NCI-H748 (cell line): ENCODE data around the gene TPMT.

Experiments
- DNase-seq: peaks from one replicate; lab custom pipeline; 2025; ENCODE audit not compliant: unreplicated experiment; lab: John Stamatoyannopoulos, UW

TPMT gene

DNA sequence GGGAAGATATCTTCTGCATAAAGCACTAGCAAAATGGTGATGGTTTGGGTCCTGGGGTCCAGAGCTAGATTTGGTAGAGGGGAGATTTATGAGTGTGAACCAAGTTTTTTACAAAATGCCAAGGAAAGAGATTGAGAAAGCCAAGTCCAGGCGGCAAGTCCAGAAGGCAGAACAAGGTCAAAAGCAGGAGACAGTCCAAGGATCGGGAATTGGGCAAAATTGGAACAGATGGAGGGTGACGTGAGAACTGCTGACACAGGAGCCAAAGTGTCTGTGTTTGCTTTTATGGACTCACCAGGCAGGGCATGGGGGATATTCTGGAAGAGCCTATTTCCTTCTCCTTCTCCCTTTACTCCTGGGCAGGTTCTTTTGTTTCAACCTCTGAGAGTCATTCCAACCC, 36.5 kb downstream of the TPMT start:
- no peak for DNase-seq

DNA sequence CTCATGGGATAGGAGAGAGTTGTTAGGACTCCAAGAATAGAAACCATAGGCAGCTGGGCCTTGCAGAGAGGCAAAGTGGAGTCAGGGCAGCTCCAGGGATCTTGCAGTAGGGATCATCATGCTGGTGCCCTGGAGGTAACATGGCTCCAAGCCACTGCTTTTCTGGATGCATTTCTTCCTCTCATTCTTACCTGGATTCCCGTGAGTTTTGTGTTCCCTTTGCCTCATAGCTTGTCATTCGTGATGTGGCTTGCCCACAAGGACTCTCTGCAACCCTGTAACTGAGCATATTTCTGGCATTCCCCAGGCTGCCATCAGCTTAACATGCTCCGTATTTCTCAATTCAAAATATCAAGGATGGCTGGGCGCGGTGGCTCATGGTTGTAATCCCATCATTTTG, 37.7 kb downstream of the TPMT start:
- DNase-seq: no peak

DNA sequence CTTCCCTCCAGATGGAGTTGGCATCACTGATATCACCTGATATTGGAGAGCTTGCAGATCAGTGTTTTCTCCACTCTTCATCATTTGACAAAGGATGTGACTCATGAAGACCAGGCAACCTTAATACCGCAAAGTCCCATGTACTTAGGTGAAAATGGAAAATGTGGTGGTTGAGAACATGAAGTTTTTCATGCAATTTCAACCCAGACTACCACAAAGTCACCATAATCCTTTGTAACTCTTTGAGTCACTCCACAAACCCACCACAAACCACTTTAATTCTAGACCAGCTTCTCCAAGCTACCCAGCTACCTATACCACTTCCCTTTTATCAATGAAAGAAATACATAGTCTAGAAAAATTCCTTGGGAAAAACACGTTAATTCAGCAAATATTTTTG, 39.5 kb downstream of the TPMT start:
- DNase-seq: no peak

DNA sequence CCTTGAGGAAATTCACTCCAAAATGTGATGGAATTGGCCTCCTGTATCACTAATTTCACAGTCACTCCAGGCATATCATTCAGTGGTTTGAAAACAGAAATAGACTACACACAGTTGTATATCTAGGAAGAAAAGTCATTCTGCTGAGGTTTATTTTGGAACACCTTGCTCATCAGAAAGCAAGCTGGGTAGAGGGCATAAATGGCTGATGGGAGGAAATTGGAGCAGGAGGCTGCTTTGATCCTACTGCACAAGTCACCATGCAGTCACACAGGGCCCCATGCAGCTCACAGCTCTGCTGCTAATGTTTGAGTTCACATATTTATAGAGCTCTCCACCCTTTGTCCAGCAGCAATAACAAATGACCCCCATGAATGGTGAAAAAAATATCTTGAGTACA, 44.7 kb downstream of the TPMT start:
- no peak for DNase-seq

DNA sequence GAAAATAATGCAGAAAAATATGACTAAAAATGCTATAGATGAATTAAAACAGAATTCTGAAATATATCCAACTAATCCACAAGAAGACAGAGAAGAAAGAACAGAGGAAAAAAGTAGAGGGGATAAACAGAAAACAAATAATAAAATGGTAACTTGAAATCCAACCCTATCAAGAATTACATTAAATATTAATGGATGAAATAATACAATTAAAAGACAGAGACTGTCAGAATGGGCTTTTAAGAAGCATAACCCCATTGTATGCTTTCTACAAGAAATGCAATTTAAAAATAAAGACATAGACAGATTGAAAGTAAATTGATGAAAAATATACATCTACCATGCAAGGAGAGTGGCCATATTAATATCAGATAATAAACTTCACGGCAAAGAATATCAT, 47.8 kb downstream of the TPMT start:
- DNase-seq: no peak

DNA sequence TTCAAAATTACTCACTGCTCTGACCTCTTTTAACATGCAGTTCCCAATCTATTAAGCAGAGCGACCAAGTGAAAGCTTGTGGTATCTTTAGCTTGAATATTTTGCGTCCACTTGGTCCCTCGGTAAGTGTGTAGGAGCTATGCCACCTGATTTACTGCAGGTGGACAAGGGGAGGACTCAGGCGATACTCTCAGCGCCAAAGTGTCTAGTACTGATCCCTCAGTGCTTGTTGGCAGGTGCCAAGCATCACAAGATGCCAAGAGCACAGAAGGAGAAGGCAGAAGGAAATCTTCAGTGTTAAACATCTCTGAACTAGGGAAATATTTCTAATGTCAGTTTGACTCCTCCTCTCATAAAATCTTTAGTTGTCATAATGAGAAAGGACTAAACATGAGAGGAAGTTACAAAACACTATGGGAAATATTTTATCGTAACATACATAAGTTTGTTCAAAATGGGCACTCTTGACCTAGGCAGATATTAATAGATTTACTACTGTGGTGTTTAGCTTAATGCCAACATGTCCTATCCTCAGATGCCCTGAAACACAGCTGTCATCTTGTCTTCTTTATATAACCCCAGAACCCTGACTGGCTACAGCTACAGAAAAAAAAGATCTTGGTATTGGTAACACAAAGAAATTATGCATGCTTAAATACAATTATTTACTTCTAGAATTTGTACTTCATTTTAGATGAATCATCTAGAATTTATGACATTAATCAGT, 51.9 kb downstream of the TPMT start:
- no peak for DNase-seq

DNA sequence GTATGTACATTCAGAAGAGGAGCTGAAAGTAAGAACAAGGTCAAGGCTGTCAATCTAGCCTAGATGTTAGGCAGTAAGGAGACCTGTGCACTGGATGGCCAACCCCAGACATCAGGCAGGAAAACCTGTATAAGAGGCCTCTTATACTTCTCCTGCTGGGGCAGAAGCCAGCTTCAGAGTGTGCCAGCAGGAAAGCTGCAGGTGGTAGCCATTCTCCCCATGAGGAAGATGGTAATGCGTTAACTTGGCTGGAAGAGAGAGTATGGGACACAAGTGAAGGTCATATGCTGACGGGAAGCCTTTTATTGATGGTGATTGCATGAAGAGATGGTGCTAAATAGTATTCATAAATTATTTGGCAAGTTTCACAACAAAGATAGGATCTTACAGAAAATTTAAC, 53.0 kb downstream of the TPMT start:
- no peak for DNase-seq

DNA sequence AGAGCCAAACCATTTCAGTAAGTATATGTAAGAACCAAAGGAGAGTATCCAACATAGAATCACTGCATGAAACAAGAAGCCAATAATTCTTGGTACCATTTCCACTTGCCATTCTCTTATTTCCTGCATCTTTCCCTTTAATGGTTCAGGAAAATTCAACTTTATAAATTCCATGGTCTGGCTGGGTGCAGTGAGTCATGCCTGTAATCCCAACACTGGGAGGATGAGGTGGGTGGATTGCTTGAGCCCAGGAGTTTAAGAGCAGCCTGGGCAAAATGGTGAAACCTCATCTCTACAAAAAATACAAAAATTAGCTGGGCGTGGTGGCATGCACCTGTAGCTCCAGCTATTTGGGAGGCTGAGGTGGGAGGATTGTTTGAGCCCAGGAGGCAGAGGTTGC, 53.6 kb downstream of the TPMT start:
- DNase-seq: no peak

DNA sequence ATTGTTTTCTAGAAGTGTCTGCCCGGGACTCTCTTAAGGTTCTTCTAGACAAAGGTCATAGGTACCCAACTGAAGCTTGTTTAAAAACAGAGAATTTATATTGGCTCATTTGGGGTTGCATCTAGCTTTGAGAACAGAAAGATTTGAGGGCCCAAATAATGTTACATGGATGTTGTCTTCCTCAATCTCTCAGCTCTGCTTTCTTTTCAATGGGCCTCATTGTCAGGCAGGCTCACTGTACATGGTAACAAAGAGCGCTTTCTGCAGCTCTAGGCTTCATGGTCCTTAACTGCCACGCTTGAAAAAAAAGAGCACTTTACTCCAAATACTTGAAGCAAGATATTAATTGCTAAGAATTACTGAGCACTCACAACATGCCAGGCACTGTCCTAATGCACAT, 54.6 kb downstream of the TPMT start:
- DNase-seq: no peak

DNA sequence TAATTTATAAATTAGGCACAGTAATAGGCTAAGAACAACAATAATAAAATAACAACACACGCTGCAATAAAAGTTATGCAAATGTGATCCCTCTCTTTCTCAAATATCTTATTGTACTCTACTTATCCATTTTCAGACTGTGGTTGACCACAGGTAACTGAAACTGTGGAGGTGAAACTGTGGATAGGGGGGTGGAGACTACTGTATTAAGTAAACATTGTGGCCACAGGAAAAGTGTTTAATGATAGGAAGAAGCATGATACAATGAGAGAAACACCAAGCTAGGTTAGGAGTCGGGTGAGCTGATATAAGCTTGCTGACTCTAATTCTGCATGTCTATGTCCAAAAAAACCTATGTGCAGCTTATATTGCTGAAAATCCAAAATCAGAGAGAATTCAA, 55.4 kb downstream of the TPMT start:
- no peak for DNase-seq

DNA sequence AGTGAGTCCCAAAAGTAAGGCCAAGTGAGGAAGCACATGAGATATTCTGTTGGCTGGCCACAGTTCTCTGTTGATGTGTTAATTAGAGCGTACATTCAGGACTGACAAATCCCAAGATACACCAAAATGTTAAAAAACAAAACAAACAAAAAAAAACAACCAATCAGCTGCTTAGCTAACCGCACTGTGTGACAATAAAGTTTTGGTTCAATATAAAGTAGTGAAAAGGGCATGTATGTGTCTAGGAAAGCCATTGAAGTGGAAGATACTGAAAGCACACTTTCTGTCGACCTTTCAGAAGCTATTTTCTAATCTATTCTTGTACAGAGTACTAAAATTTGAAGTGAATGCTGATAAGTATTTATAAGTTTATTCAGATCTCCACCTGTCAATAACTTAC, 58.5 kb downstream of the TPMT start:
- DNase-seq: no peak

DNA sequence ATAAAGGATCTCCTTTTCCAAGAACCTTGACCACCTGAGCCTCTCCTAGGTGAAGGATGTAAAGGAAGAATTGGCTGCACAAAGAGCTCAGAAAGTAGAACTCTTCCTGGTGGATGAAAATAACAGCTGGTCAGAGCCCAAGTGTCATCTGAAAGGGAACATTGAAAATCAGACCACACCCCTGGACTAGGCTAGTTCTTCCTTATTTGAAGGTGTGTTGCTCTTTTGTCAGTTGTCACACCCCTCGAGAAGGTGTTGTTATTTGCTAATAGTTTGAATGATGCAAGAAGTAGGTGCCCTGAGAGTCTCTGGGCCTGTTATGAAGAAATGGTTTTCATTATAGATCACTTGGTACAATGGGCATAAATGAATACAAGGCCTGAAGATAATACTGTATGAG, 63.5 kb downstream of the TPMT start:
- no peak for DNase-seq

DNA sequence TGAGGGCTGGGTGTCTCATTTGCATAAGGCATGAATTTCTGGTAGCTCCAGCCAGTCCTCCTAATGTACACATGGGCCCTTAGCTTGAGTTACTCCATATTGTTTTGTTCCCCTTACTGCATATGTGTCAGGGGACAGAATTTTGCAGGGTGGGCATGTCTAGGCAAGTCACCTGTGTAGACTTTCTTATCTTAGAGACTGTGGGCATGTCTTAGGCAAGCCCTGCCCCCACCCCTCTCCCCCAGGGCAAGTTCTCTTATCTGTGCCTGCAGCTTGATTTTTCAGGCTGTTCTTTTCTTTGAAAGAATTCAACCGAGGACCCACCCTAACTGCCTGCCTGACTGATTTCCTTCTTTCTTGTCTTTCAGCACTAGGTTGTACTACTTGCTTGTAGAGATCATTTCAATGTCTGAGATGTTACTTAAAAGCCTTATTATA, 64.5 kb downstream of the TPMT start:
- no peak for DNase-seq

DNA sequence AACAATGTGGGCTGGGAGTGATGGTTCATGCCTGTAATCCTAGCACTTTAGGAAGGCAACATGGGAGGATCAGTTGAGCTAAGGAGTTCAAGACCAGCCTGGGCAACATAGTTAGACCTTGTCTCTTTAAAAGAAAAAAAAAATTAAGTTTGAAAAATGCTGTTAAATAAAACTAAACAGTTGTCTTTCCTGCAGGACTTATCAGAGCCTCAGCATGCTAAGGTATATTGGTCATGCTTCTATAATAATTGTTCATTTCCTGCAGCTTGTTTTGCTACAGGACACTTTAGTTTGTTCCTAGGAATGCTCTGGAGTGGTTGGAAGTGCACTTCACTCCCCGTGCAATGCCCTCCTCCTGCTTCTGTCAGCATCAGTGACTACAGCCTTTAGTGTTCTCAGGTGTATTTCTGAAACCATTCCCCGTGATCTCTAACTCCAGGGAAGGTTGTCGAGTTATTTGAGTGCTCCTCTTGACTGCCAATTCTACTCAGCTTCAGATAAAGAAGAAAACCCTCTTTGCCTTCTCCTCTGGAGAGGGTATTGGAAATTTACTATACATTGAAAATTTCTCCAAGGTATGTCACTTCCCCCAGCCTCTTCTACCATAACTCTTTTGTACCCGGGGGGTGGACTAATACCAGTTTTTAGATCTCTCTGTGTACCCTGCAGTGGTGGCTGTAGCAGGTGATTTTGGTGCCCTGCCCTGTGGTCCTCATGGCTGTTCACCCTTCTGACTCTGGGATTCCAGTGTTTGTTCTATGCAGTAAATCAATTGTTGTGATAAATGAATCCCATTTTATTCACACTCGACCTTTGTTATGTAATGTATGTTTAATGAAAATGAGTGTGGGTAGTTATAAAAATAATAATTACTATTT, 66.2 kb downstream of the TPMT start:
- no peak for DNase-seq

DNA sequence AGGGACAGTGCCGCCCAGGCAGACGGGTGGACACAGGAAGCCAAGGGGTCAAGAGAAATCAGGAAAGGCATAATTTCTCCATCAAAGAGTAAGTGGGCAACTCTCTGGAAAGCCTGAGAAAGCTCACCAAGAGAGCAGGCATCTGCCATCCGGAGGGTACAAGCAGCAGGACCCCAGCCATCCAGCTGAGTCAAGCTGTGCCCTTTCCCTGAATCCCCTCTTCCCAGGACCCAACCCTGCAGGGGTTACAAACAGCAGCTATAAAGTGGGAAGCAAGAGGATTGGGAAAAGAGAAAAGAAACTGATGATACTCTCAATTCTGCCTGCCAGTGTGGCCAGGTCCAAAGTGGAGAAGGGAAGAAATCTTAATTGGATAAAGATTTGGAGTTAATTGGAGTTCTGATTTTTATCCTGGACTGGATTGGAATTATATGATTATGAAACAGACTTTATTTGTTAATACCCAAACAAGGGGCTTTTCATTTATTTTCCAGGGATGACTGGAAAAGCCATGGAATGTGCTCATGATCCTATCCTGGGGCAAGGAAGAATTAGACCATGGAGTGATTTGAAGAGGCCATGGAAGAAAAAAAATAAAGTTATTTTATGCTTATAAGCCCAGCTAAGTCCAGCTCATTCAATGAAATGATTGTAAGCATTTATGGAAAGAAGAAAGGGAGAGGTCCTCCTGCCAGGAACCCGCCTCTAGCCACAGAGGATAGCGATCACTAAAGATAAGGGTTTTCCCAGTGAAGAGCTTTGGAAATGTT, 67.3 kb downstream of the TPMT start:
- DNase-seq: no peak

DNA sequence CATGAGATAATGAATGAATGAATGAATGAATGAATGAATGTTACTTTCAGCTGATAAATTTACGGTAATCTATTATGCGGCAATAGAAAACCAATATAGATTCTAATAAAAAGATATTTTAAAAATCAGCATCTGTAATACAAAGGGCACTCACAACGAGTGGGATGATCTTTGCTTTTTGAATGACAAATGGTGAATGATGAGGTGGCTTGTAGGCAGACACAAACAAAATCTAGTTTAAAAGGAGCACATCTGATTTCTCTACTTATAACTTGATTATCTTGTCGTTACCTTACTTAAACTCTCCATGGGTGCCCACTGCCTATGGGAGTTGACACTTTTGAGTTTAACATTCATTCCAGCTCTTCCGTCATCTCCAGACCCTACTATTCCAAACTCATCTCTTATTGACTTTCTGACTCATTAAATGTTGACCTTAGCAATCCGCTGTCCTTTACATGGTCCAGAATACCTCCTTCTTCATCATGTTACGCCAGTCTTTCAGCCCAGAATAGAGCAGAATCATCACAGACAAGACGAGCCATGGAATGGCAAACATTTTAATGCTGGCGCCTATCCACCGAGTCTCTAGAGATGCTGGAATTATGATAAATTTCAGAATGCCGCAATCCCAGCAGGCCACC, 73.7 kb downstream of the TPMT start:
- no peak for DNase-seq

DNA sequence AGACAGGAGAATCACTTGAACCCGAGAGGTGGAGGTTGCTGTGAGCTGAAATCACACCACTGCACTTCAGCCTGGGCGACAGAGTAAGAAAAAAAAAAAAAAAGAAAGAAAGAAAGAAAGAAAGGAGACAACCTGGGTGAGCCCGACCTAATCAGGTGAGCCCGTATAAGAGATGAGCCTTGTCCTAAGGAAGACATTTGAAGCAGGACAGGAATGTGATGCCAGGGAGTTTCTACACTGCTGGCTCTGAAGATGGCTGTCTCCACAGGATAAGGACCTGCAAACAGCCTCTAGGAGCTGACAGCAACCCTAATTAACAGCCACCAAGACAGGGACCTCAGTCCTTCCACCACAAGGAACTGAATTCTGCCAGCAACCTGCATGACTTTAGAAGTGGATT, 74.3 kb downstream of the TPMT start:
- no peak for DNase-seq

DNA sequence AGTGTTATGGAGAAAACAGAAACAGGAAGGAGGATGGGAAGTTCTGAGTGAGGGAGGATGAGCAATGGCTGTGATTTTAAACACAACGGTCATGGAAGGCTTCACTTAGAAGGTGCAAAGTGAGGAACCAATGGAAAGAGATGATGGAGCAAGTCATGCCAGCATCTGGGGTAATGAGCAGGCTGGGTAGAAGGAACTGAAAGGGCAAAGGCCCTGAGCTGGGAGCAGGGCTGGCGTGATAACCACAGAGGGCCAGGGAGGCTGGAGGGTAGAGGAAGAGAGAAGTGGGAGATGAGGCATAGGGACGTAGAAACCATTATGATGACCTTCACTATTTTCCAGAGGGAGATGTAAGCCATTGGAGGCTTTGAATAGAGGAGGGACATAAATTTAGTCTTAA, 76.0 kb downstream of the TPMT start:
- DNase-seq: no peak
